HEK293 (cell line): ENCODE data around the gene SLITRK1.

Experiments
- CTCF ChIA-PET: fragments of 350-600 bp; formaldehyde crosslinking; extraction: SDS; loops from one replicate; lab custom pipeline; 2021; ENCODE audit warnings: antibody characterized with exemption; lab: Yijun Ruan, JAX
- POLR2A ChIA-PET: fragments of 300-600 bp; formaldehyde crosslinking; extraction: SDS; loops from one replicate; lab custom pipeline; 2020; ENCODE audit warnings: antibody characterized with exemption, inconsistent platforms; lab: Yijun Ruan, JAX
- H3K27ac ChIP-seq: fragments of 200-500 bp; sonication (Bioruptor generic); 2 replicates; pipeline ENCODE4 v1.5.1; 2014; ENCODE audit warnings: low read depth, low read length, control low read depth, inconsistent platforms; ENCODE audit errors: extremely low read depth
- H3K36me3 ChIP-seq, 2 experiments: fragments of 200-500 bp in 1 of 2; sonication (Bioruptor generic) in 1 of 2; 1 replicate in 1 of 2; 2 replicates in 1 of 2; pipeline ENCODE4 v1.5.1; 2014 to 2017; ENCODE audit warnings: inconsistent platforms in 2 of 2, low read length in 2 of 2; ENCODE audit not compliant: control insufficient read depth in 2 of 2, insufficient read depth in 1 of 2
- H3K4me1 ChIP-seq: fragments of 200-500 bp; sonication (Bioruptor generic); 2 replicates; pipeline ENCODE4 v1.5.1; 2014; ENCODE audit warnings: mild to moderate bottlenecking, low read length, inconsistent platforms; ENCODE audit not compliant: control insufficient read depth, insufficient read depth
- H3K4me3 ChIP-seq: 2 replicates; pipeline ENCODE4 v1.5.1; 2011; ENCODE audit warnings: low read depth, mild to moderate bottlenecking, control low read depth, low read length, moderate library complexity
- H3K9me3 ChIP-seq: fragments of 200-500 bp; sonication (Bioruptor generic); 2 replicates; pipeline ENCODE4 v1.5.1; 2014; ENCODE audit warnings: low read depth, low read length, inconsistent platforms; ENCODE audit not compliant: control insufficient read depth, insufficient read depth
- KLF7 ChIP-seq: fragments of 450-650 bp; formaldehyde crosslinking; IDR thresholded peaks from 2 replicates; pipeline ENCODE4 v1.5.1; 2016; ENCODE audit warnings: missing biosample characterization, missing genetic modification characterization, borderline replicate concordance
- KLF8 ChIP-seq: fragments of 450-650 bp; formaldehyde crosslinking; IDR thresholded peaks from 2 replicates; pipeline ENCODE4 v1.5.1; 2016; ENCODE audit warnings: missing biosample characterization, missing genetic modification characterization
- SETDB1 ChIP-seq: IDR thresholded peaks from one replicate; pipeline ENCODE4 v1.6.1; 2017; ENCODE audit warnings: mild to moderate bottlenecking, low read length, moderate library complexity, mixed read lengths; ENCODE audit not compliant: insufficient read length
- SP2 ChIP-seq: fragments of 450-650 bp; formaldehyde crosslinking; IDR thresholded peaks from 2 replicates; pipeline ENCODE4 v1.5.1; 2016; ENCODE audit warnings: missing biosample characterization, missing genetic modification characterization
- ZBTB20 ChIP-seq: fragments of 450-650 bp; formaldehyde crosslinking; IDR thresholded peaks from 2 replicates; pipeline ENCODE4 v1.5.1; 2016; ENCODE audit warnings: missing biosample characterization, missing genetic modification characterization
- ZBTB8A ChIP-seq: fragments of 450-650 bp; formaldehyde crosslinking; IDR thresholded peaks from 2 replicates; pipeline ENCODE4 v1.5.1; 2016; ENCODE audit warnings: missing biosample characterization, missing genetic modification characterization
- ZFP69B ChIP-seq: fragments of 450-650 bp; formaldehyde crosslinking; IDR thresholded peaks from 2 replicates; pipeline ENCODE4 v1.5.1; 2016; ENCODE audit warnings: missing biosample characterization, missing genetic modification characterization
- ZNF138 ChIP-seq: fragments of 450-650 bp; formaldehyde crosslinking; IDR thresholded peaks from 2 replicates; pipeline ENCODE4 v1.5.1; 2016; ENCODE audit warnings: missing biosample characterization, missing genetic modification characterization, borderline replicate concordance
- ZNF174 ChIP-seq: fragments of 450-650 bp; formaldehyde crosslinking; IDR thresholded peaks from 2 replicates; pipeline ENCODE4 v1.5.0; 2017; ENCODE audit warnings: missing biosample characterization, mild to moderate bottlenecking, missing genetic modification characterization
- ZNF211 ChIP-seq: fragments of 450-650 bp; formaldehyde crosslinking; IDR thresholded peaks from 2 replicates; pipeline ENCODE4 v1.5.1; 2016; ENCODE audit warnings: low read depth, missing biosample characterization, missing genetic modification characterization
- ZNF266 ChIP-seq: fragments of 450-650 bp; formaldehyde crosslinking; IDR thresholded peaks from 2 replicates; pipeline ENCODE4 v1.5.1; 2016; ENCODE audit warnings: missing biosample characterization, missing genetic modification characterization, low read depth
- ZNF341 ChIP-seq: fragments of 450-650 bp; formaldehyde crosslinking; IDR thresholded peaks from 2 replicates; pipeline ENCODE4; 2016; ENCODE audit warnings: low read depth, missing biosample characterization, missing genetic modification characterization
- ZNF488 ChIP-seq: fragments of 450-650 bp; formaldehyde crosslinking; IDR thresholded peaks from 2 replicates; pipeline ENCODE4 v1.5.1; 2016; ENCODE audit warnings: missing biosample characterization, missing genetic modification characterization
- ZNF549 ChIP-seq: fragments of 450-650 bp; IDR thresholded peaks from 2 replicates; pipeline ENCODE4 v1.5.1; 2018; ENCODE audit warnings: missing biosample characterization, missing genetic modification characterization, mild to moderate bottlenecking, inconsistent platforms, moderate library complexity
- ZNF585B ChIP-seq: fragments of 450-650 bp; formaldehyde crosslinking; IDR thresholded peaks from 2 replicates; pipeline ENCODE4 v1.5.1; 2016; ENCODE audit warnings: missing biosample characterization, missing genetic modification characterization
- ZNF596 ChIP-seq: fragments of 450-650 bp; IDR thresholded peaks from 2 replicates; pipeline ENCODE4 v1.5.0; 2018; ENCODE audit warnings: missing biosample characterization, mild to moderate bottlenecking, missing genetic modification characterization, moderate library complexity
- ZNF701 ChIP-seq: fragments of 450-650 bp; formaldehyde crosslinking; IDR thresholded peaks from 2 replicates; pipeline ENCODE4 v1.5.1; 2016; ENCODE audit warnings: missing biosample characterization, missing genetic modification characterization
- ZNF747 ChIP-seq: fragments of 450-650 bp; formaldehyde crosslinking; IDR thresholded peaks from 2 replicates; pipeline ENCODE4 v1.5.1; 2016; ENCODE audit warnings: missing biosample characterization, missing genetic modification characterization
- TF ChIP-seq, protein P1 (sequence below): fragments of 450-650 bp; formaldehyde crosslinking; IDR thresholded peaks from 2 replicates; pipeline ENCODE4 v1.5.1; 2017; ENCODE audit warnings: missing biosample characterization, missing genetic modification characterization
- TF ChIP-seq, protein P2 (sequence below): fragments of 450-650 bp; formaldehyde crosslinking; IDR thresholded peaks from 2 replicates; pipeline ENCODE4 v1.5.1; 2016; ENCODE audit warnings: missing biosample characterization, missing genetic modification characterization
- TF ChIP-seq, protein P3 (sequence below): fragments of 450-650 bp; formaldehyde crosslinking; IDR thresholded peaks from 2 replicates; pipeline ENCODE4 v1.5.1; 2016; ENCODE audit warnings: missing biosample characterization, missing genetic modification characterization

Gene SLITRK1

GRCh38 chr13:83877651-83878355 lies 4.5 kb downstream of the SLITRK1 start:
- Histone ChIP-seq H3K4me1 (no peaks in the 10 kb centered on the region), H3K27ac (no peak overlapping the region), H3K36me3 (no peaks in the 10 kb centered on the region), H3K9me3 (no peaks in the 10 kb centered on the region)
- ChIA-PET POLR2A (no interaction called here), CTCF (interaction anchor here (0.7 kb wide), 1 partner anchor 20 kb away, joined by 3 read pairs; no protein-coding TSS in a partner anchor)
- TF ChIP-seq ZNF211 (tag by site-specific recombination) = no peak
- TF ChIP-seq ZFP69B (tag by site-specific recombination) = no peak
- TF ChIP-seq KLF7 = no peak
- TF ChIP-seq ZBTB8A (tag by site-specific recombination) = no peak
- TF ChIP-seq ZNF747 (tag by site-specific recombination) = no peak
- no peak for TF ChIP-seq SP2 (tag by site-specific recombination)
- TF ChIP-seq ZNF174 = no peak
- TF ChIP-seq ZNF341 (tag by site-specific recombination) = no peak
- TF ChIP-seq, all 188 proteins: peak for 0
- no peak overlapping the region for H3K4me3 ChIP-seq

DNA sequence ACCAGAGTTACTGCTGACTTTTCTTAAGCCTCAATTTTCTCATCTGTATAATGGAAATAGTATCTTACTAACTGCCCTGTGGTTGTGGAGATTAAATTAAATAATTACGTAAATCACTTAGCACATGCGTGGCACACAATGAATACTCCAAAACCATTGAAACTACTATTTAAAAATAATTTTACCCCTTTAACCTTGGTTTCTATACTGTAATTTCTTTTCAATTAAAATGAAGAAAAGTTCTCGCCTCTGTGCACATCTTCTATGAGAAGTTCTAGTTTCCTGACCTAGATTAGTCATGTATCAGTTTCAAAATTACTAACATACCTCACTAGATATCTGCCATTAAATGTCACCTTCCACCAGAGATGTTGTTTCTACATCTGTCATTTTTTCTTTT lies 5.7 kb downstream of the SLITRK1 start:
- Histone ChIP-seq H3K9me3 (no peaks in the 10 kb centered on the region), H3K4me1 (no peaks in the 10 kb centered on the region), H3K27ac (no peak overlapping the region), H3K4me3 (no peak overlapping the region), H3K36me3 (no peaks in the 10 kb centered on the region)
- CTCF ChIA-PET = no interaction called here
- TF ChIP-seq SETDB1 (no peak), KLF8 (tag by site-specific recombination) (no peak), ZBTB20 (no peak), ZNF585B (no peak), ZNF701 (no peak)
- TF ChIP-seq, protein P1, sequence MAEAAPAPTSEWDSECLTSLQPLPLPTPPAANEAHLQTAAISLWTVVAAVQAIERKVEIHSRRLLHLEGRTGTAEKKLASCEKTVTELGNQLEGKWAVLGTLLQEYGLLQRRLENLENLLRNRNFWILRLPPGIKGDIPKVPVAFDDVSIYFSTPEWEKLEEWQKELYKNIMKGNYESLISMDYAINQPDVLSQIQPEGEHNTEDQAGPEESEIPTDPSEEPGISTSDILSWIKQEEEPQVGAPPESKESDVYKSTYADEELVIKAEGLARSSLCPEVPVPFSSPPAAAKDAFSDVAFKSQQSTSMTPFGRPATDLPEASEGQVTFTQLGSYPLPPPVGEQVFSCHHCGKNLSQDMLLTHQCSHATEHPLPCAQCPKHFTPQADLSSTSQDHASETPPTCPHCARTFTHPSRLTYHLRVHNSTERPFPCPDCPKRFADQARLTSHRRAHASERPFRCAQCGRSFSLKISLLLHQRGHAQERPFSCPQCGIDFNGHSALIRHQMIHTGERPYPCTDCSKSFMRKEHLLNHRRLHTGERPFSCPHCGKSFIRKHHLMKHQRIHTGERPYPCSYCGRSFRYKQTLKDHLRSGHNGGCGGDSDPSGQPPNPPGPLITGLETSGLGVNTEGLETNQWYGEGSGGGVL (tag by site-specific recombination) = no peak
- POLR2A ChIA-PET = no interaction called here

- CTCF ChIA-PET = no interaction called here
- no peak overlapping the region for H3K4me3 ChIP-seq
- no peak overlapping the region for H3K27ac ChIP-seq
- H3K9me3 ChIP-seq = no peaks in the 10 kb centered on the region
- no peaks in the 10 kb centered on the region for H3K4me1 ChIP-seq
- POLR2A ChIA-PET = no interaction called here
- H3K36me3 ChIP-seq = no peaks in the 10 kb centered on the region
- no peak for TF ChIP-seq ZNF138
These were observed 14.6 kb downstream of the SLITRK1 start for GRCh38 chr13:83867708-83868107.

GRCh38 chr13:83865161-83866137 lies 16.8 kb downstream of the SLITRK1 start:
- Histone ChIP-seq H3K27ac (no peak overlapping the region), H3K4me1 (no peaks in the 10 kb centered on the region), H3K4me3 (no peak overlapping the region), H3K9me3 (no peaks in the 10 kb centered on the region), H3K36me3 (no peaks in the 10 kb centered on the region)
- ChIA-PET POLR2A (no interaction called here), CTCF (no interaction called here)
- TF ChIP-seq ZNF549 (tag by site-specific recombination) (no peak), ZNF266 (tag by site-specific recombination) (no peak), ZNF596 (tag by site-specific recombination) (no peak), ZNF488 (tag by site-specific recombination) (no peak)
- TF ChIP-seq, protein P2, sequence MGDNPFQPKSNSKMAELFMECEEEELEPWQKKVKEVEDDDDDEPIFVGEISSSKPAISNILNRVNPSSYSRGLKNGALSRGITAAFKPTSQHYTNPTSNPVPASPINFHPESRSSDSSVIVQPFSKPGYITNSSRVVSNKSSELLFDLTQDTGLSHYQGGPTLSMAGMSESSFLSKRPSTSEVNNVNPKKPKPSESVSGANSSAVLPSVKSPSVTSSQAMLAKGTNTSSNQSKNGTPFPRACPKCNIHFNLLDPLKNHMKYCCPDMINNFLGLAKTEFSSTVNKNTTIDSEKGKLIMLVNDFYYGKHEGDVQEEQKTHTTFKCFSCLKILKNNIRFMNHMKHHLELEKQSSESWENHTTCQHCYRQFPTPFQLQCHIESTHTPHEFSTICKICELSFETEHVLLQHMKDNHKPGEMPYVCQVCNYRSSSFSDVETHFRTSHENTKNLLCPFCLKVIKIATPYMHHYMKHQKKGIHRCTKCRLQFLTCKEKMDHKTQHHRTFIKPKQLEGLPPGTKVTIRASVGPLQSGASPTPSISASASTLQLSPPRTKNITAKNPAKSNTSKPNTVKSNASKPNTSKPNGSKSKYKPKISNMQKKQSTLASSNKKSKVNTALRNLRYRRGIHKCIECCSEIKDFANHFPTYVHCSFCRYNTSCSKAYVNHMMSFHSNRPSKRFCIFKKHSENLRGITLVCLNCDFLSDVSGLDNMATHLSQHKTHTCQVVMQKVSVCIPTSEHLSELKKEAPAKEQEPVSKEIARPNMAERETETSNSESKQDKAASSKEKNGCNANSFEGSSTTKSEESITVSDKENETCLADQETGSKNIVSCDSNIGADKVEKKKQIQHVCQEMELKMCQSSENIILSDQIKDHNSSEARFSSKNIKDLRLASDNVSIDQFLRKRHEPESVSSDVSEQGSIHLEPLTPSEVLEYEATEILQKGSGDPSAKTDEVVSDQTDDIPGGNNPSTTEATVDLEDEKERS (tag by site-specific recombination) = no peak
- TF ChIP-seq, protein P3, sequence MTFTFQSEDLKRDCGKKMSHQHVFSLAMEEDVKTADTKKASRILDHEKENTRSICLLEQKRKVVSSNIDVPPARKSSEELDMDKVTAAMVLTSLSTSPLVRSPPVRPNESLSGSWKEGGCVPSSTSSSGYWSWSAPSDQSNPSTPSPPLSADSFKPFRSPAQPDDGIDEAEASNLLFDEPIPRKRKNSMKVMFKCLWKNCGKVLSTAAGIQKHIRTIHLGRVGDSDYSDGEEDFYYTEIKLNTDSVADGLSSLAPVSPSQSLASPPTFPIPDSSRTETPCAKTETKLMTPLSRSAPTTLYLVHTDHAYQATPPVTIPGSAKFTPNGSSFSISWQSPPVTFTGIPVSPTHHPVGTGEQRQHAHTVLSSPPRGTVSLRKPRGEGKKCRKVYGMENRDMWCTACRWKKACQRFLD (tag by site-specific recombination) = no peak
